Loucy (cell line): ENCODE results near the gene FGG.

Experiments used
- EZH2phosphoT487 ChIP-seq: fragments of 200-600 bp; IDR thresholded peaks from 2 replicates; pipeline ENCODE4 v1.6.1; 2018; ENCODE audit warnings: antibody characterized with exemption, mild to moderate bottlenecking, moderate library complexity, borderline replicate concordance
- TF ChIP-seq, protein P1 (sequence below): fragments of 200-600 bp; sonication (generic); conservative IDR thresholded peaks from 2 replicates; pipeline ENCODE4 v1.5.1; 2014; ENCODE audit warnings: mild to moderate bottlenecking, antibody characterized with exemption, low read length

GRCh38 chr4:154642373-154643009 lies 30.0 kb upstream of the FGG start:
- TF ChIP-seq, protein P1, sequence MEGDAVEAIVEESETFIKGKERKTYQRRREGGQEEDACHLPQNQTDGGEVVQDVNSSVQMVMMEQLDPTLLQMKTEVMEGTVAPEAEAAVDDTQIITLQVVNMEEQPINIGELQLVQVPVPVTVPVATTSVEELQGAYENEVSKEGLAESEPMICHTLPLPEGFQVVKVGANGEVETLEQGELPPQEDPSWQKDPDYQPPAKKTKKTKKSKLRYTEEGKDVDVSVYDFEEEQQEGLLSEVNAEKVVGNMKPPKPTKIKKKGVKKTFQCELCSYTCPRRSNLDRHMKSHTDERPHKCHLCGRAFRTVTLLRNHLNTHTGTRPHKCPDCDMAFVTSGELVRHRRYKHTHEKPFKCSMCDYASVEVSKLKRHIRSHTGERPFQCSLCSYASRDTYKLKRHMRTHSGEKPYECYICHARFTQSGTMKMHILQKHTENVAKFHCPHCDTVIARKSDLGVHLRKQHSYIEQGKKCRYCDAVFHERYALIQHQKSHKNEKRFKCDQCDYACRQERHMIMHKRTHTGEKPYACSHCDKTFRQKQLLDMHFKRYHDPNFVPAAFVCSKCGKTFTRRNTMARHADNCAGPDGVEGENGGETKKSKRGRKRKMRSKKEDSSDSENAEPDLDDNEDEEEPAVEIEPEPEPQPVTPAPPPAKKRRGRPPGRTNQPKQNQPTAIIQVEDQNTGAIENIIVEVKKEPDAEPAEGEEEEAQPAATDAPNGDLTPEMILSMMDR: no peak
- TF ChIP-seq EZH2phosphoT487: no peak
